ENCODE measurements around the gene FLT1. TPM values are rescaled to one million over a fixed set of nuclear protein-coding genes. Genes with fewer than 3 reads are reported as not detected.

The FLT1 gene
- total RNA-seq, 2 experiments from 2014 or later = 1.6 to 2.5 TPM

DNA sequence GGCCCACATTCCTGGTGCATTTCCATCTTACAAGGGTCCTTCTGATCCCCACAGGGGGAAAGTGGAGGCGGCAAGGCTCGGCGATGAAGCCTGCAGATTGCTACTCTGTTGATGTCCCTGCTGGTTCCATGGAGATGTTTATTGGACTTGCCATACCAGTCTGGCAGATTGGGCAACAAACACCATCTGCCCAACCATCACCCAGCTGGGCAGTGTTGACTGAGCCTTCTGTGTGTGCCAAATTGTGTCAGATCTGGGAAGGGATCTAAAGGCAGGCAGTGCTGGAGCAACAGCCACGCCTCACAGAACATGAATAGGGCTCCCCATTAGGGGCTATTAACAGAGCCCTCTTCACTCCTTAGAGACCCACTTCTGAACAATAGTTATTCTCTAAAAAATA is 35.0 kb downstream of the FLT1 start:
- no TSS peak for BruUV-seq (replicated peaks)
- intact Hi-C loops (cut with micrococcal nuclease; ENCODE audit: unreplicated experiment) = no loop called here
- Histone ChIP-seq H3K4me1 (ENCODE audit: insufficient read depth, low read length, poor library complexity, severe bottlenecking) (no peaks in the 10 kb centered on the region), H4K20me1 (ENCODE audit: insufficient read depth, low read length) (no peaks in the 10 kb centered on the region), H3K9me2 (ENCODE audit: insufficient read depth, low read length) (no peaks in the 10 kb centered on the region), H3K79me2 (ENCODE audit: insufficient read depth, low read depth, low read length) (no peaks in the 10 kb centered on the region), H3K9me3 (ENCODE audit: low read length) (no peaks in the 10 kb centered on the region), H3K36me3 (ENCODE audit: insufficient read depth, low read length) (no peaks in the 10 kb centered on the region), H3K27ac (ENCODE audit: low read depth, low read length, poor library complexity, severe bottlenecking) (no peak overlapping the region), H3K4me2 (ENCODE audit: low read length) (no peak overlapping the region), H3K4me3 (ENCODE audit: low read depth, low read length, poor library complexity, severe bottlenecking) (no peak overlapping the region), H2AFZ (ENCODE audit: low read length) (no peak overlapping the region)
- POLR2A ChIA-PET = no interaction called here
- DNase-seq (ENCODE audit: low spot score) = no peak
- CTCF ChIA-PET (ENCODE audit: unreplicated experiment) = no interaction called here
- TF ChIP-seq, protein P1, sequence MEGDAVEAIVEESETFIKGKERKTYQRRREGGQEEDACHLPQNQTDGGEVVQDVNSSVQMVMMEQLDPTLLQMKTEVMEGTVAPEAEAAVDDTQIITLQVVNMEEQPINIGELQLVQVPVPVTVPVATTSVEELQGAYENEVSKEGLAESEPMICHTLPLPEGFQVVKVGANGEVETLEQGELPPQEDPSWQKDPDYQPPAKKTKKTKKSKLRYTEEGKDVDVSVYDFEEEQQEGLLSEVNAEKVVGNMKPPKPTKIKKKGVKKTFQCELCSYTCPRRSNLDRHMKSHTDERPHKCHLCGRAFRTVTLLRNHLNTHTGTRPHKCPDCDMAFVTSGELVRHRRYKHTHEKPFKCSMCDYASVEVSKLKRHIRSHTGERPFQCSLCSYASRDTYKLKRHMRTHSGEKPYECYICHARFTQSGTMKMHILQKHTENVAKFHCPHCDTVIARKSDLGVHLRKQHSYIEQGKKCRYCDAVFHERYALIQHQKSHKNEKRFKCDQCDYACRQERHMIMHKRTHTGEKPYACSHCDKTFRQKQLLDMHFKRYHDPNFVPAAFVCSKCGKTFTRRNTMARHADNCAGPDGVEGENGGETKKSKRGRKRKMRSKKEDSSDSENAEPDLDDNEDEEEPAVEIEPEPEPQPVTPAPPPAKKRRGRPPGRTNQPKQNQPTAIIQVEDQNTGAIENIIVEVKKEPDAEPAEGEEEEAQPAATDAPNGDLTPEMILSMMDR (conservative IDR thresholded peaks at IDR 0.05; ENCODE audit: low read length) = no peak
- TF ChIP-seq EZH2phosphoT487 (IDR thresholded peaks at IDR 0.05; ENCODE audit: borderline replicate concordance, low read depth, low read length) = no peak

DNA sequence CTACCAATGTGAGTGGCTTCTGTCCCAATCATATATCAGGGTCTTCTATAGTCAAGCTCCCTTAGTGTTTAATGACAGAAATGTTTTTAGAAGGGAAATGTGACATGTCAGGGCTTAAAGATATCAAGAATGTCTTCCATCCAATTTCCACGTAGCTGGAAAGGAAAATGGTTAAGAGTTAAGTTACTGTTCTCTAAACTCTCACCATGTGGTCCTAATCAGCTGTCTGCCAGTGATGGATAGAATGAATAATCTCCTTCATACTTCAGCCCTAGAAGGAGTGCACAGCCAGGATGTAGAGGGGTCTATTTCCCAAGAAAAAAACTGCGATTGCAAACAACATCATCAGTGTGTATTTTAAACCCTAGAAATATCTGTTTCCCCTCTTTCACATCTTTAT is 36.3 kb downstream of the FLT1 start:
- intact Hi-C loops (cut with micrococcal nuclease; ENCODE audit: unreplicated experiment) = no loop called here
- no peak overlapping the region for H3K4me2 ChIP-seq (ENCODE audit: low read length)
- no peak overlapping the region for H3K4me3 ChIP-seq (ENCODE audit: low read depth, low read length, poor library complexity, severe bottlenecking)
- POLR2A ChIA-PET = interaction anchor here (0.6 kb wide), 1 partner anchor 156 kb away, joined by 4 read pairs; no protein-coding TSS in a partner anchor
- H3K79me2 ChIP-seq (ENCODE audit: insufficient read depth, low read depth, low read length) = no peaks in the 10 kb centered on the region
- DNase-seq (ENCODE audit: low spot score) = no peak
- CTCF ChIA-PET (ENCODE audit: unreplicated experiment) = no interaction called here
- H3K36me3 ChIP-seq (ENCODE audit: insufficient read depth, low read length) = no peaks in the 10 kb centered on the region
- BruUV-seq (replicated peaks) = no TSS peak
- H3K9me3 ChIP-seq (ENCODE audit: low read length) = no peaks in the 10 kb centered on the region
- H4K20me1 ChIP-seq (ENCODE audit: insufficient read depth, low read length) = no peaks in the 10 kb centered on the region
- no peak overlapping the region for H3K27ac ChIP-seq (ENCODE audit: low read depth, low read length, poor library complexity, severe bottlenecking)
- H3K4me1 ChIP-seq (ENCODE audit: insufficient read depth, low read length, poor library complexity, severe bottlenecking) = no peaks in the 10 kb centered on the region
- no peaks in the 10 kb centered on the region for H3K9me2 ChIP-seq (ENCODE audit: insufficient read depth, low read length)
- TF ChIP-seq EZH2phosphoT487 (IDR thresholded peaks at IDR 0.05; ENCODE audit: borderline replicate concordance, low read depth, low read length) = no peak
- TF ChIP-seq, protein P1 (conservative IDR thresholded peaks at IDR 0.05; ENCODE audit: low read length) = no peak
- no peak overlapping the region for H2AFZ ChIP-seq (ENCODE audit: low read length)

DNA sequence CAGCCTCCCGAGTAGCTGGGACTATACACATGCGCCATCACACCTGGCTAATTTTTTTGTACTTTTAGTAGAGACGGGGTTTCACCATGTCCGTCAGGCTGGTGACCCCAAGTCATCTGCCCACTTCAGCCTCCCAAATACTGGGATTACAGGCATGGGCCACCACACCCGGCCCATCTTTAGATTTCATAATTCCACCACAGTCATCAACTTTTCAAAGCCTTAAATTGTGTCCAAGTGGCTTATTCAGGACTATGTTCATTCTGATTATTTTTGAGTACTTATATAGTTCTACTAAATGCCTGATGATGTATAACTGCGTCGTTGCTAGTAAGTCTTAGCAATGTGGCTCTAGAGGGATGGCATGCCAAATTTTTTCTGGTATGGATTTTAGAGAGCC is 36.9 kb downstream of the FLT1 start:
- Histone ChIP-seq H3K27ac (ENCODE audit: low read depth, low read length, poor library complexity, severe bottlenecking) (no peak overlapping the region), H2AFZ (ENCODE audit: low read length) (no peak overlapping the region), H3K4me1 (ENCODE audit: insufficient read depth, low read length, poor library complexity, severe bottlenecking) (no peaks in the 10 kb centered on the region), H3K4me3 (ENCODE audit: low read depth, low read length, poor library complexity, severe bottlenecking) (no peak overlapping the region), H4K20me1 (ENCODE audit: insufficient read depth, low read length) (no peaks in the 10 kb centered on the region), H3K36me3 (ENCODE audit: insufficient read depth, low read length) (no peaks in the 10 kb centered on the region), H3K9me3 (ENCODE audit: low read length) (no peaks in the 10 kb centered on the region), H3K9me2 (ENCODE audit: insufficient read depth, low read length) (no peaks in the 10 kb centered on the region), H3K79me2 (ENCODE audit: insufficient read depth, low read depth, low read length) (no peaks in the 10 kb centered on the region), H3K4me2 (ENCODE audit: low read length) (no peak overlapping the region)
- no peak for DNase-seq (ENCODE audit: low spot score)
- TF ChIP-seq, protein P1 (conservative IDR thresholded peaks at IDR 0.05; ENCODE audit: low read length) = no peak
- no peak for TF ChIP-seq EZH2phosphoT487 (IDR thresholded peaks at IDR 0.05; ENCODE audit: borderline replicate concordance, low read depth, low read length)
- no TSS peak for BruUV-seq (replicated peaks)
- POLR2A ChIA-PET = interaction anchor here (0.6 to 1.3 kb wide), 2 partner anchors 8 to 155 kb away, joined by 4 to 7 read pairs; no protein-coding TSS in a partner anchor
- intact Hi-C loops (cut with micrococcal nuclease; ENCODE audit: unreplicated experiment) = no loop called here
- CTCF ChIA-PET (ENCODE audit: unreplicated experiment) = no interaction called here

Measured in OCI-LY7 (cell line).